HUES6 (cell line): ENCODE measurements around the gene BLOC1S1.
A peak's percentile ranks its signal among the peaks of the same experiment; 100 is the strongest.

Experiments
- H3K27ac ChIP-seq: 2 replicates; pipeline ENCODE4 v1.7.0; 2013; ENCODE audit warnings: low read depth, mild to moderate bottlenecking, low read length, inconsistent platforms
- H3K27me3 ChIP-seq: 2 replicates; pipeline ENCODE4 v1.6.1; 2013; ENCODE audit warnings: low read length; ENCODE audit not compliant: control insufficient read depth, insufficient read depth
- H3K36me3 ChIP-seq: 2 replicates; pipeline ENCODE4 v1.6.1; 2013; ENCODE audit warnings: low read length; ENCODE audit not compliant: control insufficient read depth, insufficient read depth
- H3K4me1 ChIP-seq: 2 replicates; pipeline ENCODE4 v1.6.1; 2013; ENCODE audit warnings: low read length; ENCODE audit not compliant: control insufficient read depth, insufficient read depth
- H3K4me3 ChIP-seq: 2 replicates; pipeline ENCODE4 v1.5.1; 2013; ENCODE audit warnings: low read depth, low read length
- H3K9ac ChIP-seq: one replicate; pipeline ENCODE4 v1.6.1; 2013; ENCODE audit warnings: mild to moderate bottlenecking, low read length
- H3K9me3 ChIP-seq: 2 replicates; pipeline ENCODE4 v1.6.1; 2013; ENCODE audit warnings: low read depth, low read length; ENCODE audit not compliant: control insufficient read depth, insufficient read depth

The BLOC1S1 gene

DNA sequence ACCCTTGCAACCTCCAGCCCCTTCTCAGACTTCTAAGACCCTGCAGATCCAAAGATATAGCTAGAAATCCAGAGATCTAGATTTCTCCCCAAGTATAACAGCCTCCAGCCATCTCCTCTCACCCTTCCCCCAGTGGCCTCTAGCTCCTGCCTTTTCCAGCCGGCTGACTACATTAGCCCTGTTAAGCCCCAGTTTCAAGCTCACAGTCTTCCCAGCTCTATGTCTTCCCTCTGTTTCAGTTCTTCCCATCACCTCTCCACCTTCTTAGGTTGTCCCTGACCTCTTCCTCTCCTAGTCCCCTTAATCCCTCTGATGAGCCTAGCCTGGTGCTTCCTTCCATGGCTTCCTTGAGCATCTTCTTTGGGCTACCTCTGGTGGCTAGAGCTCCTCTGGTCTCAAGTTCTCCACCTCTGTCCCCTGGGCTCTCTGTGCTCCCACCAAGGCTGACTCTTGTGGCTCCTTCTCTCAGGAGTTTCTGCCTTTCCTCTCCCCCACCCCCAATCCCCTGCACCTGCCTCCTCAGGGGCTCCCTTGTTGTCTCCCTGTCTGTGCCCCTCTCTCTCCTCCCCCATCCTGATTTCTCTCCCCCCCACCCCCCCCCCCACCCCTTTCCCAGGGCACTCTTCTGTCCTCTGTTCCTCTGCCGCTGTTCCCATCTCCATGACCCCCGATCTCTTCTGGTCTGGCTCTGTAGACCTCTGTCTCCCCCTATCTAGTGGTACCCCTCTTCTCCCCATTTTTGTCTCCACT, 26.3 kb downstream of the BLOC1S1 start:
- H3K4me3 ChIP-seq = peak overlapping the region; percentile 56
- H3K4me1 ChIP-seq = peaks cover 35% of the 10 kb centered on the region
- no peaks in the 10 kb centered on the region for H3K9me3 ChIP-seq
- H3K9ac ChIP-seq = peak overlapping the region; percentile 59
- no peak overlapping the region for H3K27ac ChIP-seq
- no peaks in the 10 kb centered on the region for H3K27me3 ChIP-seq
- no peaks in the 10 kb centered on the region for H3K36me3 ChIP-seq

DNA sequence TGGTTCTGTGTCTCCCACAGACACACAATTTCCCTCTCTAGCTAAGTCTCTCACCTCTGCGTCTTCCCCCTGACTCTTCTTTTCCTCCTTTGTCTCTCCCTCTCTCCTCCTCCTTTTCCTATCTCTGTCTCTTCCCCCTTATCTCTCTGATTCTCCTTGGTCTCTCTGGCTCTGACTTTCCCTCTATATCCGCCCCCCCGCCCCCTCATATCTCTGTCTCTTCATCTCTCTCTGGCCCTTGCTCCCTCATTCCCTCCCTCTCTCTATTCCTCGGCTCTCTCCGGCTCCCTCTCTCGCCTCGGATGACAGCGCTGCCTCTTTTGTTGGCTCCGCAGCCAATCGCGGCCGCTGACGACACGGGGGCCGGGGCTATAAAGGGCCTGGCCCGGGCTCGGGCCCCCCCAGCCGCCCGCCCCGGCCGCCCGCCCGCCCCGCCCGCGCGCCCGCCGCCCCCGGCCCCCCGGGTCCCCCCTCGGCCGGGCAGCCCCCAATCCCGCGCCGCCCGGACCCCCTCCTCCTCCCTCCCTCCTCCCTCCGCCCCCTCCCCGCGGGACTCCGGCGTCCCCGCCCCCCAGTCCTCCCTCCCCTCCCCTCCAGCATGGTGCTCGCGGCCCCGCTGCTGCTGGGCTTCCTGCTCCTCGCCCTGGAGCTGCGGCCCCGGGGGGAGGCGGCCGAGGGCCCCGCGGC, 27.0 kb downstream of the BLOC1S1 start, which contains the start of gene GDF11:
Gene GDF11 (plus strand): TSS at position 404 of the 687 bp plus-strand sequence. CDS start 195 bp downstream, at position 599.
- H3K4me1 ChIP-seq = peaks cover 40% of the 10 kb centered on the region
- H3K27me3 ChIP-seq = no peaks in the 10 kb centered on the region
- peak within 1 kb of the TSS; percentile 97 for H3K9ac ChIP-seq
- H3K27ac ChIP-seq = peak within 1 kb of the TSS; percentile 72; the same call in 1 of the 2 replicates
- no peaks in the 10 kb centered on the region for H3K9me3 ChIP-seq
- H3K4me3 ChIP-seq = peak within 1 kb of the TSS; percentile 98
- 0 out of 2 replicates have a peak, but pooled peaks cover 2% of the 10 kb centered on the region for H3K36me3 ChIP-seq

DNA sequence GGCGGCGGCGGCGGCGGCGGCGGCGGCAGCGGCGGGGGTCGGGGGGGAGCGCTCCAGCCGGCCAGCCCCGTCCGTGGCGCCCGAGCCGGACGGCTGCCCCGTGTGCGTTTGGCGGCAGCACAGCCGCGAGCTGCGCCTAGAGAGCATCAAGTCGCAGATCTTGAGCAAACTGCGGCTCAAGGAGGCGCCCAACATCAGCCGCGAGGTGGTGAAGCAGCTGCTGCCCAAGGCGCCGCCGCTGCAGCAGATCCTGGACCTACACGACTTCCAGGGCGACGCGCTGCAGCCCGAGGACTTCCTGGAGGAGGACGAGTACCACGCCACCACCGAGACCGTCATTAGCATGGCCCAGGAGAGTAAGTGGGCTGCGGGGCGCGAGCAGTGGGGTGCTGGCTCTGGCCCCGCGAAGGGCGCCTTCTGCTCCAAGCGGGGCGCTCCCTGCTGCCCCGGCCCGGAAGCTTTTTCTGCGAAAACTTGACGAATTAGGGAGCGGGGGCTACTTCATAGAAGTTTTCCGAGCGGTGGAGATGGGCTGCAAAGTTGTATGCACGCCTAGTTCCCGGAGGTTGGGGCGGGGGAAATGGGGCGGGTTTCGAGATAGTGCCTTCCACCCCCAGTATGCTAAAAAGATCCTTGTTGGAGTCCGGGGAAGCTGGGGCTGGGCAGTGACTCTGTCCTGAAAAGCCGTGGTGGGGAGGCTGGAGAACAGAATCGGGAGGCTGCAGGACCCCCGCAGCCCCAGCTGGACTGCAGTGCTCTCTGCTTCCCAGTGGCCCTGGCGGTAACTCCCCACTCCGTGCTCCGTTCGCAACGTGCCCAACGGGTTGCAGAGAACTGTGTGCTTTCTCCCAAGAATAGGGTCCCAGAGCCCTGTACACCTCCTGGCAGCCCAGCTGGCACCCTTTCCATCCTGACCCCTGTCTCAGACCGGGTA, 27.8 kb downstream of the BLOC1S1 start:
- Histone ChIP-seq H3K27ac (peak overlapping the region; percentile 72; the same call in 1 of the 2 replicates), H3K27me3 (no peaks in the 10 kb centered on the region), H3K9ac (peak overlapping the region; percentile 97), H3K36me3 (peaks cover 9% of the 10 kb centered on the region), H3K4me3 (peak overlapping the region; percentile 98), H3K9me3 (no peaks in the 10 kb centered on the region), H3K4me1 (peaks cover 45% of the 10 kb centered on the region)

DNA sequence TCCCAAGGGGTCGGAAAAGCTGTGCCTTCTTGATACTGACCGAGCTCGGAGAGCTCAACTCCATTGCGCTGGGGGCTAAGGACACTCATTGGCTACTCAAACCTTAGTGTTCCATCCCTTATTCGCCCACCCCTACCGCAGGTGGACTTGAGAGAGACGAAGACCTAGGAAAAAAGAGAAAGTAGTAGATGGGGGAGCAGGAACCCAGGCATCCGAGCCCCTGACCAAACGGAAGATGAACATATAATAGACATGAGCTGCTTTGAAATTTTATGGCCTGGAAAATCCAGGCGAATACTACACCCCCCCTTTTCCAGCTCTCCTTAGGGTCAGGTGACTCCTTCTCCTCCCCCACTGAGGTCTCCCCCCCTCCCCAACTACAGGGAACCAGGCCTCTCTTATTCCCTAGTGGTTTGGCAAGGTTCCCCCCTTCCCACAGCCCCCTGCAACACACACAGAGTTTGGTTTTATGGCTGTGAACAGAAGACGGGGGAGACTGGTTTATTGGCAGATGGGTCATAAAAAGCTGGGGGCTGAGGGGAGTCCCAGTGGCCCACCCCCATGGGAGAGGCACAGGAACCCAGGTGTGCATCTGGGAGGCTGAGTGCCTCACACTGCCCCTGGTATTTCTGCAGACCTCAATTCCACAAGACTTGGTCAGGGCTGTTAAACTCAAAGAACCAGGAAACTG, 28.6 kb downstream of the BLOC1S1 start:
- Histone ChIP-seq H3K27ac (peak overlapping the region; percentile 72; the same call in 1 of the 2 replicates), H3K9ac (peak overlapping the region; percentile 97), H3K4me3 (peak overlapping the region; percentile 98), H3K27me3 (no peaks in the 10 kb centered on the region), H3K36me3 (peaks cover 17% of the 10 kb centered on the region), H3K9me3 (no peaks in the 10 kb centered on the region), H3K4me1 (peaks cover 49% of the 10 kb centered on the region)

DNA sequence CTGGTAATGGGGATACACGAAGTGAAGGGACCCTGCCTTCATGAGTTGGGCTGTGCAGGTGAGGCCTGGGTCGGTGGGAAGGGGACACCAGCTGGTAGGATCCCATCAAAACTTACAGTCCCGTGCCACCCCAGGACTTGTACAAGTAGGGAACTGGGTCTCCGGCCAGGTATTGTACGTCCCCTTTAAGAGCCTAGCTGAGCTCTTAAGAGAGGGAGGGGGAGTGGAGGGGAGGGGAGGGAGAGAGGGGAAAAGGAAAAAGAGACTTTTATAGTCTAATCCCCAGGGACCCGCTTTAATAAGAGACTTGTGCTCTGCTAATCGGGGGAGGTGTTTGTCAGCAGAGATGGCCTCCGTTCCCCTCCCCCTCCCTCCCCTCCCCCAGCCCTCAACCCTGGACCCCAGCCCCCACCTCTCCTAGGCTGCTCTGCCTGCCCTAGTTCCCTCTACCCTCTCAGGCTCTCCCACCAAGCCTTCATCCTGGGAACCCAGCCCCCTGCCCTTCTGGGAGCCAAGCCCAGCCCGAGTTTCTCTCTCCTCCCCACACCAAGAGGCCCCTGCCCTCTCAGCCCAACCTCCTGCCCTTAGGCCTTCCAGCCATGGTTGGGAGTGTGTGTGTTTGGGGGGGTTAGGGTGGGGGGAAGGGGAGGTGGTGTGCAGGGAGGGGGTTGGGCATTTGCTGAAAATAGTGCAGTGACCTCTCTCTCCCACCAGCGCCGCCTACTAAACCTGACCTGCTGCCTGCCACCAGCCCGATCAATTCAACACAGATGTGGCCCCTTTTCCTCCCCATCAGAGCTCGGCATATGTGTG, 29.7 kb downstream of the BLOC1S1 start:
- peak overlapping the region; percentile 97 for H3K9ac ChIP-seq
- H3K27ac ChIP-seq = peak overlapping the region; percentile 46
- H3K9me3 ChIP-seq = no peaks in the 10 kb centered on the region
- peaks cover 28% of the 10 kb centered on the region for H3K36me3 ChIP-seq
- H3K4me3 ChIP-seq = peak overlapping the region; percentile 98
- H3K4me1 ChIP-seq = peaks cover 49% of the 10 kb centered on the region
- no peaks in the 10 kb centered on the region for H3K27me3 ChIP-seq

DNA sequence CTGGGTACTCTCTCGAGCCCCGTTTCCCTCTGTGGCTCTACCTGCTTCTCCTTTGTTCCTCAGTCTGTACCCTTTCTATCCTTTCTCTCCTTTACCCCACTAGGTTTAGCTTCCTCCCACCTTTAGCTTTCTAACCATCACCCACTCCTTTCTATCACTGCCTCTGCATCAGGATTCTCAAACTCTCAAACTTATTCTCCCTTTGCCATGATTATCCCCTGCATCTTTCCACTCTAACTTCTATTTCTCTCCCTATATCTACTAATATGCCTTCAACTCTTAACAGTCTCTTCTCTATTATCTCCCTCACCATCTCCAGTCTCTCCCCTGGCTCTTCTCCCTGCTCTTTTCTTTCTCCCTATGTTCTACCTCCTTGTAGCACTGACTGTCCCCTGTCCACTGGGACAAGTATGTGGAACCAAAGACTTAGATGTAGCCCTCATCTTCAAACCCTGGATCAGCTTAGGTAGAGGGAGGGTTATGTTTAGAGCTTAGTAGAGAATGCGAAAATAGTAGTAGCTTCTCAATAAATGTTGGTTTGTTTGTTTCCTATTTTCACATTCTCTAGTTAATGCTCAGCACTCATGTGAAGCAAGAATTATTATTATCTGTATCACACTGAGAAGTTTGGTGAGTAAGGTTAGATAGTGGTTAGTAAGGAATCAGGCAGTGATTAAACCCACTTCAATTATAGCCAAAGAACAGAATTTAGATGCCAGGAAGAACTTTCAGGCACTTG, 30.5 kb downstream of the BLOC1S1 start:
- H3K27me3 ChIP-seq = no peaks in the 10 kb centered on the region
- H3K4me3 ChIP-seq = peak overlapping the region; percentile 50
- H3K27ac ChIP-seq = peak overlapping the region; percentile 46
- peaks cover 49% of the 10 kb centered on the region for H3K4me1 ChIP-seq
- H3K36me3 ChIP-seq = peaks cover 36% of the 10 kb centered on the region
- H3K9ac ChIP-seq = peak overlapping the region; percentile 74
- no peaks in the 10 kb centered on the region for H3K9me3 ChIP-seq

DNA sequence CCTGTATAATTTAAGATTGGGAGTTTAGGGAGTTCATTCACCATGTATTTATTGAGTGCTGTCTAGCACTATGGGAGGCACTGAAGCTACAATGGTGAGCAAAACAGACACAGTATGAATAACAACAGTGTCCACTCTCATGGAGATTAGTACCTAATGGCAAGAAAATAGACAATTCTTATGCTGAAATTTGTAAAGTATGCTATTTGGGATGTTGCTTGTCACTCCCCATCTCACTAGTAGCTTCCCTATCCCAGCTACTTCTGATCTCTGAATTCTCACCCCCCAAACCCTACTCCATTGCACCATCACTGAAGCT, 31.0 kb downstream of the BLOC1S1 start:
- H3K4me1 ChIP-seq = peaks cover 46% of the 10 kb centered on the region
- peak overlapping the region; percentile 74 for H3K9ac ChIP-seq
- H3K27ac ChIP-seq = peak overlapping the region; percentile 46
- peak overlapping the region; percentile 50 for H3K4me3 ChIP-seq
- H3K36me3 ChIP-seq = peaks cover 41% of the 10 kb centered on the region
- H3K27me3 ChIP-seq = no peaks in the 10 kb centered on the region
- no peaks in the 10 kb centered on the region for H3K9me3 ChIP-seq

DNA sequence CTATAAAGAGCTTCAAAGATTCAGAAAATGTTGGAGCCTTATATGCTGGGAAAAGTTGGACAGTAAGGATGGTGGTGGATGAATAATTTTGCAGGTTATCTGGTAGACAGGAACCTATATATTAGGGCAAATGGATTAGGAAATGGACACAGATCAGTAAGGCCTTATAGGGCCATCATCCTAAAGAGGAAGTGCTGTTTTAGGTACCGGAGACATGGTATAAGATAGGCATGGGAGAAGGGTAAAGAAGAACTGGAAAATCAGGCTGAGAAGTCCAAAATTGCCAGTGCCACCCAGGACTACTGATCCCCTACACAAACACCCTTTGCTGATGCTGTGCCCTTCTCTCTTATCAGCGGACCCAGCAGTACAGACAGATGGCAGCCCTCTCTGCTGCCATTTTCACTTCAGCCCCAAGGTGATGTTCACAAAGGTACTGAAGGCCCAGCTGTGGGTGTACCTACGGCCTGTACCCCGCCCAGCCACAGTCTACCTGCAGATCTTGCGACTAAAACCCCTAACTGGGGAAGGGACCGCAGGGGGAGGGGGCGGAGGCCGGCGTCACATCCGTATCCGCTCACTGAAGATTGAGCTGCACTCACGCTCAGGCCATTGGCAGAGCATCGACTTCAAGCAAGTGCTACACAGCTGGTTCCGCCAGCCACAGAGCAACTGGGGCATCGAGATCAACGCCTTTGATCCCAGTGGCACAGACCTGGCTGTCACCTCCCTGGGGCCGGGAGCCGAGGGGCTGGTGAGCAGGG, 32.6 kb downstream of the BLOC1S1 start:
- H3K36me3 ChIP-seq = peaks cover 56% of the 10 kb centered on the region
- H3K4me3 ChIP-seq = no peak overlapping the region
- H3K9me3 ChIP-seq = no peaks in the 10 kb centered on the region
- H3K9ac ChIP-seq = no peak overlapping the region
- peaks cover 40% of the 10 kb centered on the region for H3K4me1 ChIP-seq
- no peaks in the 10 kb centered on the region for H3K27me3 ChIP-seq
- H3K27ac ChIP-seq = no peak overlapping the region

DNA sequence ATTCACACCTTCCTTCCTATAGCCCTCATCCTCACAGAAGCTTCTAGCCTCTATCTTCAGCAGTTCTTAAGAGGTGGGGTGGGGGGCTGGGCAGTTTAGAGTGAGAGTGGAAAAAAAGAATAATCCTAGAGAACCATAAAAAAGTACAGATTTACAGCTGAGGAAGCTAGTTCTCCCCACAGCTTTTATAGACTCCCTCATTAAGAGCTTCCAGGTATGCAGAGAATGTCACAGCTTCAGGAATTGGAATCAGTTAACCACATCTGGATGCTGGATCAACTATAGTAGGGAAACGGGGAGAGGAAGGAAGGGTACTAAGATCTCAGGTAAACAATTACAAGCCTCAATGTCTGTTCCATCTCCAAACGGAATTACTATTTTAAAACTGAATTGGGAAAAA, 39.4 kb downstream of the BLOC1S1 start:
- Histone ChIP-seq H3K4me3 (no peak overlapping the region), H3K9me3 (no peaks in the 10 kb centered on the region), H3K4me1 (peaks cover 7% of the 10 kb centered on the region; the same call in 1 of the 2 replicates), H3K36me3 (peaks cover 87% of the 10 kb centered on the region), H3K27me3 (no peaks in the 10 kb centered on the region), H3K9ac (no peak overlapping the region), H3K27ac (no peak overlapping the region)
